GM20431 (cell line): Measurements from ENCODE around the gene CHN2.

Experiments
- in situ Hi-C: fragments of 300-500 bp; cut with MseI, MboI; formaldehyde crosslinking; loops from one replicate; pipeline ENCODE4 v1.15.0; 2020; ENCODE audit warnings: low sequenced_read_pairs; ENCODE audit not compliant: unreplicated experiment

CHN2 gene

GRCh38 chr7:29326864-29327263, 132.3 kb downstream of the CHN2 start:
- in situ Hi-C loops = no loop called here

- in situ Hi-C loops = no loop called here
These were observed 132.9 kb downstream of the CHN2 start for GRCh38 chr7:29327455-29327854.

- in situ Hi-C loops = no loop called here
These were observed 133.5 kb downstream of the CHN2 start for GRCh38 chr7:29328045-29328444.

GRCh38 chr7:29328811-29329210, 134.2 kb downstream of the CHN2 start:
- in situ Hi-C loops = no loop called here

GRCh38 chr7:29329686-29330085, 135.1 kb downstream of the CHN2 start:
- in situ Hi-C loops = no loop called here

- in situ Hi-C loops = no loop called here
These were observed 135.6 kb downstream of the CHN2 start for GRCh38 chr7:29330136-29330535.

- in situ Hi-C loops = no loop called here
These were observed 136.6 kb downstream of the CHN2 start for GRCh38 chr7:29331163-29331562.

- in situ Hi-C loops = no loop called here
These were observed 137.7 kb downstream of the CHN2 start for GRCh38 chr7:29332042-29332811.

GRCh38 chr7:29332875-29333855, 138.6 kb downstream of the CHN2 start:
- in situ Hi-C loops = no loop called here

- in situ Hi-C loops = no loop called here
These were observed 140.9 kb downstream of the CHN2 start for GRCh38 chr7:29335188-29336083.

- in situ Hi-C loops = no loop called here
These were observed 143.1 kb downstream of the CHN2 start for GRCh38 chr7:29337546-29338116.

- in situ Hi-C loops = no loop called here
These were observed 146.1 kb downstream of the CHN2 start for GRCh38 chr7:29340696-29341095.

- in situ Hi-C loops = no loop called here
These were observed 146.6 kb downstream of the CHN2 start for GRCh38 chr7:29341156-29341555.

GRCh38 chr7:29342761-29343160, 148.2 kb downstream of the CHN2 start:
- in situ Hi-C loops = no loop called here

GRCh38 chr7:29343399-29343798, 148.8 kb downstream of the CHN2 start:
- in situ Hi-C loops = no loop called here

- in situ Hi-C loops = no loop called here
These were observed 149.9 kb downstream of the CHN2 start for GRCh38 chr7:29344334-29344978.

- in situ Hi-C loops = no loop called here
These were observed 151.0 kb downstream of the CHN2 start for GRCh38 chr7:29345590-29345989.

GRCh38 chr7:29346231-29346978, 151.8 kb downstream of the CHN2 start:
- in situ Hi-C loops = no loop called here

- in situ Hi-C loops = no loop called here
These were observed 154.8 kb downstream of the CHN2 start for GRCh38 chr7:29349362-29349761.
